Measurements from ENCODE around the gene MPP1.
"Not testable (repeated sequence)": the region's sequence is repeated elsewhere in the genome, so short reads cannot be mapped to it uniquely, and the experiment has no call there.

Gene MPP1

GRCh38 chrX:154804957-154805695 lies at the start of gene MPP1:
TSS of gene MPP1 (minus strand) at chrX:154805485. CDS start at chrX:154805373, 112 bp downstream.
- peak in 2 of 3 experiments; percentile 42 to 56 for DNase-seq (ENCODE audit: low read depth in 2 of 3, low spot score in 2 of 3)

- DNase-seq (ENCODE audit: low read depth in 2 of 3, low spot score in 2 of 3), result no peak
These were observed 45.8 kb upstream of the MPP1 start for GRCh38 chrX:154850957-154851611.

- DNase-seq (ENCODE audit: low read depth in 2 of 3, low spot score in 2 of 3), result no peak
These were observed 35.6 kb upstream of the MPP1 start for GRCh38 chrX:154840856-154841255.

- DNase-seq (ENCODE audit: low read depth in 2 of 3, low spot score in 2 of 3), result no peak
These were observed 30.9 kb upstream of the MPP1 start for GRCh38 chrX:154836163-154836562.

GRCh38 chrX:154834562-154834961 lies 29.3 kb upstream of the MPP1 start, which contains the start of gene SMIM9:
TSS of gene SMIM9 (minus strand) at chrX:154834662. CDS start at chrX:154830856, 3,806 bp downstream.
- DNase-seq (ENCODE audit: low read depth in 2 of 3, low spot score in 2 of 3), result no peak

- no peak for DNase-seq (ENCODE audit: low read depth in 2 of 3, low spot score in 2 of 3)
These were observed 28.5 kb upstream of the MPP1 start for GRCh38 chrX:154833746-154834274.

- no peak for DNase-seq (ENCODE audit: low read depth in 2 of 3, low spot score in 2 of 3)
These were observed 24.7 kb upstream of the MPP1 start for GRCh38 chrX:154829926-154830442.

GRCh38 chrX:154829134-154829533 lies 23.8 kb upstream of the MPP1 start:
- DNase-seq (ENCODE audit: low read depth in 2 of 3, low spot score in 2 of 3), result no peak

GRCh38 chrX:154828016-154828408 lies 22.7 kb upstream of the MPP1 start:
- no peak for DNase-seq (ENCODE audit: low read depth in 2 of 3, low spot score in 2 of 3)

- DNase-seq (ENCODE audit: low read depth in 2 of 3, low spot score in 2 of 3), result no peak
These were observed 22.1 kb upstream of the MPP1 start for GRCh38 chrX:154827194-154828015.

- DNase-seq (ENCODE audit: low read depth in 2 of 3, low spot score in 2 of 3), result not testable (repeated sequence)
These were observed 20.3 kb upstream of the MPP1 start for GRCh38 chrX:154825586-154825985.

- DNase-seq (ENCODE audit: low read depth in 2 of 3, low spot score in 2 of 3), result no peak
These were observed 19.4 kb upstream of the MPP1 start for GRCh38 chrX:154824638-154825037.

- no peak for DNase-seq (ENCODE audit: low read depth in 2 of 3, low spot score in 2 of 3)
These were observed 16.7 kb upstream of the MPP1 start for GRCh38 chrX:154822029-154822428.

- DNase-seq (ENCODE audit: low read depth in 2 of 3, low spot score in 2 of 3), result no peak
These were observed 16.2 kb upstream of the MPP1 start for GRCh38 chrX:154821523-154821922.

- no peak for DNase-seq (ENCODE audit: low read depth in 2 of 3, low spot score in 2 of 3)
These were observed 14.6 kb upstream of the MPP1 start for GRCh38 chrX:154819771-154820341.

- no peak for DNase-seq (ENCODE audit: low read depth in 2 of 3, low spot score in 2 of 3)
These were observed 13.9 kb upstream of the MPP1 start for GRCh38 chrX:154818916-154819770.

GRCh38 chrX:154817048-154817618 lies 11.8 kb upstream of the MPP1 start:
- DNase-seq (ENCODE audit: low read depth in 2 of 3, low spot score in 2 of 3), result not testable (repeated sequence)

- DNase-seq (ENCODE audit: low read depth in 2 of 3, low spot score in 2 of 3), result not testable (repeated sequence)
These were observed 11.1 kb upstream of the MPP1 start for GRCh38 chrX:154816326-154816898.

- DNase-seq (ENCODE audit: low read depth in 2 of 3, low spot score in 2 of 3), result no peak
These were observed 10.1 kb upstream of the MPP1 start for GRCh38 chrX:154815274-154815818.

All from activated CD8-positive, alpha-beta memory T cell treated with anti-CD3 and anti-CD28 coated beads for 48 hours (primary cell).